NT2/D1 (cell line): ENCODE results near the gene OGFRL1.

Experiments
- DNase-seq: peaks from one replicate; pipeline ENCODE4 v3.0.0-alpha.2; 2011; ENCODE audit warnings: low read depth, low spot score
- H3K27me3 ChIP-seq: 2 replicates; pipeline ENCODE4 v1.6.0; 2011; ENCODE audit warnings: mild to moderate bottlenecking; ENCODE audit not compliant: insufficient read length, insufficient read depth
- H3K36me3 ChIP-seq: 2 replicates; pipeline ENCODE4 v1.6.1; 2011; ENCODE audit warnings: mild to moderate bottlenecking, low read length, mixed read lengths; ENCODE audit not compliant: insufficient read depth, insufficient read length
- H3K4me1 ChIP-seq: 2 replicates; pipeline ENCODE4 v1.5.1; 2011; ENCODE audit not compliant: insufficient read depth, insufficient read length
- H3K4me3 ChIP-seq: 2 replicates; pipeline ENCODE4 v1.5.1; 2011; ENCODE audit warnings: low read depth; ENCODE audit not compliant: insufficient read length
- H3K9ac ChIP-seq: 2 replicates; pipeline ENCODE4 v1.6.0; 2011; ENCODE audit warnings: low read depth; ENCODE audit not compliant: insufficient read length
- H3K9me3 ChIP-seq: 2 replicates; pipeline ENCODE4 v1.5.1; 2011; ENCODE audit warnings: mild to moderate bottlenecking, low read length; ENCODE audit not compliant: insufficient read depth
- SUZ12 ChIP-seq: IDR thresholded peaks from 2 replicates; pipeline ENCODE4 v1.6.1; 2011; ENCODE audit not compliant: insufficient read length, insufficient read depth; ENCODE audit errors: extremely low read depth
- YY1 ChIP-seq: IDR thresholded peaks from 2 replicates; pipeline ENCODE4 v1.6.1; 2011; ENCODE audit not compliant: insufficient read length, insufficient read depth
- ZNF274 ChIP-seq: IDR thresholded peaks from 2 replicates; pipeline ENCODE4 v1.6.1; 2011; ENCODE audit warnings: mild to moderate bottlenecking, low read depth, low read length

The OGFRL1 gene

DNA sequence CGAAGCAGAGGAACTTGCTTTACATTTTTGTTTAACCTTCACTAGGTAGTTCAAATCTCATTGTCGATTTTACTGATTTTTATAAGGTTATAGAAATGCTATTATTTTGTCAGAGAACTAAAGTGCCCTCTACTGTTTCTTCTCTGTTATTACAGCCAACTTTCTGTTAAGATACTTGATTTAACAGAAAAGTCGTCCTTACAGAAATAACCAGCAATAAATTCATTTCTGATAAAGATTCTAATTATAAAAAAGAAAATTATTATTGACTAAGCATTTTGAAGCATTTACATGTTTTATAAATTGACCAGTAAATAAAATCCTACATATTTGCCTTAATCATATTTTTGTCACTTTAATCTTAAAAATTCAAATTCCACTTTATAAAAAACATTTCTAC, 60.8 kb downstream of the OGFRL1 start:
- TF ChIP-seq YY1 (no peak), SUZ12 (no peak), ZNF274 (no peak)
- H3K4me1 ChIP-seq, result no peaks in the 10 kb centered on the region
- no peak overlapping the region for H3K4me3 ChIP-seq
- no peak overlapping the region for H3K9ac ChIP-seq
- no peak for DNase-seq
- H3K27me3 ChIP-seq, result no peaks in the 10 kb centered on the region
- no peaks in the 10 kb centered on the region for H3K36me3 ChIP-seq
- no peaks in the 10 kb centered on the region for H3K9me3 ChIP-seq

DNA sequence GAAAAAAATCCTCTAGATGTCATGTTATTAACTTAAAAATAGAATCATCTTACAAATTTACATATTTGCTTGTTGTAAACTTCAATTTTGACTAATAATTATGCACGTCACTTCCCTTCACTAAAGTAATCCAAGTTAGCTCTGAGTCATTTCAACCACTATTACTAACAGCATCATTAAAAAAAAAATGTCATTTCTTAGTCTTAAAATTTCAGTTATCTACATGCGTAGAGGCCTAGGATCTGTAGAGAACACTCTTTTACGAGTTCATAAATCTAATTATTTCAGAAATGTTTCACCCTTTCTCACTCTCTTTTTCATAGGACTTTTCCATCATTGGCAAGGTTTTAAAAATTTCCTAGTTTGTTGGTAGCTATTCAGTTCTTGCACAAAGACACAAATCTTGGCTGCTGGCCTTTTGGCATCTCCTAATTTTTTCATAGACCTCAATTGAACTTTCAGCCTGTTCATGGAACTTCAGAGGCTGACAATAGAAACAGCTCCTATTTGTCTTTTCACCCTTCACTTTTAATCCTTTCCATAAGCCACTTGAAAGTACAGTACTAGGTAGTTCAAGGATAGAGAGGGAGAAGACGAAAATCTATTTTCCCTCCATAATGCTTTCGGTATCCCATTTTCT, 61.5 kb downstream of the OGFRL1 start:
- Histone ChIP-seq H3K4me1 (no peaks in the 10 kb centered on the region), H3K4me3 (no peak overlapping the region), H3K9ac (no peak overlapping the region), H3K9me3 (no peaks in the 10 kb centered on the region), H3K36me3 (no peaks in the 10 kb centered on the region), H3K27me3 (no peaks in the 10 kb centered on the region)
- no peak for DNase-seq
- TF ChIP-seq YY1, result no peak
- TF ChIP-seq SUZ12, result no peak
- TF ChIP-seq ZNF274, result no peak

DNA sequence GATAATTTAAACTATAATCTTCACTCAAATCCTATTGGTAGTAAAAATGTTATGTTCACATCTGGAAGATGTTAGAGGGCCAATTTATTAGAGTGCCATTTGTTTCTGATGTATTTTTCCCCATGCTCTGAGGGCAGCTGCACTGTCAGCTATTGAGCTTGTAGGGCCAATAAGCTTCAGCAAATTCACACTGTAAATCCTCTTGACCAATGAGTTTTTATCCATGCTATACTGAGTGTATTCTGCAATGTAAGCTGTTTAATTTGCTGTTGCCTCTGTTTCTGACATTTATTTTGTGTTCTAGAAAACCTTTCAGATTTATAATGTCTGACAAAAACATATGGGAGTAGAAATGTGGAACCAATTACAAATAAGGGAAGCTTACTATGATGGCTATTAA, 62.6 kb downstream of the OGFRL1 start:
- Histone ChIP-seq H3K36me3 (no peaks in the 10 kb centered on the region), H3K4me1 (no peaks in the 10 kb centered on the region), H3K4me3 (no peak overlapping the region), H3K9ac (no peak overlapping the region), H3K27me3 (no peaks in the 10 kb centered on the region), H3K9me3 (no peaks in the 10 kb centered on the region)
- DNase-seq, result no peak
- TF ChIP-seq SUZ12, result no peak
- TF ChIP-seq YY1, result no peak
- TF ChIP-seq ZNF274, result no peak
